Ishikawa (cell line): ENCODE measurements around the gene ACYP2.
A peak's percentile ranks its signal among the peaks of the same experiment; 100 is the strongest.

Experiments used
- CEBPB ChIP-seq: IDR thresholded peaks from 2 replicates; pipeline ENCODE4 v1.6.1; 2012
- CREB1 ChIP-seq: IDR thresholded peaks from 2 replicates; pipeline ENCODE4 v1.6.1; 2012; ENCODE audit warnings: low read depth
- EGR1 ChIP-seq: IDR thresholded peaks from 2 replicates; pipeline ENCODE4 v1.6.1; 2012
- EP300 ChIP-seq: IDR thresholded peaks from 2 replicates; pipeline ENCODE4 v1.6.1; 2012; ENCODE audit warnings: borderline replicate concordance
- FOXM1 ChIP-seq: IDR thresholded peaks from 2 replicates; pipeline ENCODE4 v1.6.1; 2012; ENCODE audit warnings: low read depth, borderline replicate concordance
- NFIC ChIP-seq: IDR thresholded peaks from 2 replicates; pipeline ENCODE4 v1.6.1; 2012
- RAD21 ChIP-seq: IDR thresholded peaks from 2 replicates; pipeline ENCODE4 v1.6.1; 2012; ENCODE audit warnings: low read depth
- TAF1 ChIP-seq: IDR thresholded peaks from 2 replicates; pipeline ENCODE4 v1.6.1; 2012; ENCODE audit warnings: low read depth, mild to moderate bottlenecking
- TCF12 ChIP-seq: IDR thresholded peaks from 2 replicates; pipeline ENCODE4 v1.6.1; 2012; ENCODE audit warnings: low read depth
- TEAD4 ChIP-seq: IDR thresholded peaks from 2 replicates; pipeline ENCODE4 v1.6.1; 2012
- YY1 ChIP-seq: IDR thresholded peaks from 2 replicates; pipeline ENCODE4 v1.6.1; 2012; ENCODE audit warnings: low read depth
- ZBTB7A ChIP-seq: IDR thresholded peaks from 2 replicates; pipeline ENCODE4 v1.6.1; 2012; ENCODE audit warnings: low read depth
- TF ChIP-seq, protein P1 (sequence below): IDR thresholded peaks from 2 replicates; pipeline ENCODE4 v1.6.1; 2012
- TF ChIP-seq, protein P2 (sequence below): IDR thresholded peaks from 2 replicates; pipeline ENCODE4 v1.6.1; 2012
- TF ChIP-seq, protein P3 (sequence below): IDR thresholded peaks from 2 replicates; pipeline ENCODE4 v1.6.1; 2012; ENCODE audit warnings: low read depth, mild to moderate bottlenecking

Gene ACYP2

DNA sequence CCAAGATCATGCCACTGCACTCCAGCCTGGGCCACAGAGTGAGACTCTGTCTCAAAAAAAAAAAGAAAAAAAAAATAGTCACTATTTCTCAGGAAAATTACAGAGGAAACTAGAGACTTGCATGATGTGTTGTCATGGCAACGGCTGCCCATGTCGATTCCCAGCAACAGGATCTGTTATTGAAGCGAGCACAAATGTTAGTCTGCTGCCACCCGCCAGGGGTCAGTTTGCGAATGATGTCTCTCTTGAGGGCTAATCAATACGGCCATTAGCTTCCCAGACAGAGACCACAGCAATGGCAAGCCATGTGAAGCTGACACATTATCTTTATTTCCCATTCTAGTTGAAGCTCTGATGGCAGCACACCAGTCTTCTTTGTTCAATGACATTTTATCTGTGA is 32.4 kb upstream of the ACYP2 start:
- TF ChIP-seq, protein P1, sequence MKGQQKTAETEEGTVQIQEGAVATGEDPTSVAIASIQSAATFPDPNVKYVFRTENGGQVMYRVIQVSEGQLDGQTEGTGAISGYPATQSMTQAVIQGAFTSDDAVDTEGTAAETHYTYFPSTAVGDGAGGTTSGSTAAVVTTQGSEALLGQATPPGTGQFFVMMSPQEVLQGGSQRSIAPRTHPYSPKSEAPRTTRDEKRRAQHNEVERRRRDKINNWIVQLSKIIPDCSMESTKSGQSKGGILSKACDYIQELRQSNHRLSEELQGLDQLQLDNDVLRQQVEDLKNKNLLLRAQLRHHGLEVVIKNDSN: no peak
- TF ChIP-seq YY1: no peak
- no peak for TF ChIP-seq RAD21
- TF ChIP-seq, protein P2, sequence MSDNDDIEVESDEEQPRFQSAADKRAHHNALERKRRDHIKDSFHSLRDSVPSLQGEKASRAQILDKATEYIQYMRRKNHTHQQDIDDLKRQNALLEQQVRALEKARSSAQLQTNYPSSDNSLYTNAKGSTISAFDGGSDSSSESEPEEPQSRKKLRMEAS: no peak
- TF ChIP-seq EP300: no peak
- TF ChIP-seq ZBTB7A: no peak
- TF ChIP-seq TEAD4: no peak
- TF ChIP-seq TAF1: no peak
- TF ChIP-seq NFIC: no peak
- TF ChIP-seq TCF12: no peak

DNA sequence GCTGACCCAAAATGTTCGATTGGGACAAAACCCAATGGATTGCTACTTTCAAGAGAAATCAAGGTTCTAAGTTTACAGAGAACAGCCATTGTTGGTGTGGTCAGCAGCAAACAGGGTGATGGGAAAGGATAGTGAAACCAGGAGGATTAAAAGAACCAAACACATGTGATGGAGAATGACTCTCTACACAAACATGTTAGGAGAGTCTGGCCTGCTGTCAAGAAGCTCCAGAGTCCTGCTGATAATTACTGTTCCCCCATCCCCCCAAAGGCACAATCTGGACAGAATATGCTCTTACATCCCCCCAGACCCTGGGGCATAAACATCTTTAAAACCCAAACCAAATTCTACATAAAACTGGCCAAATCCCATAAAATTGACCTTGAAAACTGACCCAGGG is 32.0 kb upstream of the ACYP2 start:
- TF ChIP-seq FOXM1: no peak
- no peak for TF ChIP-seq EGR1
- TF ChIP-seq TEAD4: no peak
- TF ChIP-seq CREB1: no peak
- no peak for TF ChIP-seq CEBPB
- no peak for TF ChIP-seq NFIC

DNA sequence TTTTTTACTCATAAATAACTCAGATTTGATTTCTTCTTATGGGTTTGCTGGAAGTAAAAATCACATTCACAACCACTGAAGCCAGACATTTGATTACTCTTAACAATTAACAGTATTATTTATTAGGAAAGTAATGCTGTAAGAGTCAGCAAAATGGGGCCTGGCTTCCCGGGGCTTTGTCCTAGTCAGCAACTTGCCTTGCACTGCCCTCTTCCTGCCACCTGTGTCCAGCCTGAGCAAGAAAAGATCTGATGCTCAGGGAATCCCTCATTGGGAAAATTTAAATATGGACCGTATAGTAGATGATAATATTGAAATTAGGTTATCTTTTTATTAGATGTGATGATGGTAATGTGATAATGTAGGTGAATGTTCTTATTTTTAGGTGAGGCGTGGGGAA is 30.8 kb upstream of the ACYP2 start:
- TF ChIP-seq ZBTB7A: no peak
- TF ChIP-seq NFIC: no peak
- TF ChIP-seq TCF12: no peak
- peak; percentile 47; the same call in 1 of the 2 replicates for TF ChIP-seq RAD21
- TF ChIP-seq CEBPB: no peak

DNA sequence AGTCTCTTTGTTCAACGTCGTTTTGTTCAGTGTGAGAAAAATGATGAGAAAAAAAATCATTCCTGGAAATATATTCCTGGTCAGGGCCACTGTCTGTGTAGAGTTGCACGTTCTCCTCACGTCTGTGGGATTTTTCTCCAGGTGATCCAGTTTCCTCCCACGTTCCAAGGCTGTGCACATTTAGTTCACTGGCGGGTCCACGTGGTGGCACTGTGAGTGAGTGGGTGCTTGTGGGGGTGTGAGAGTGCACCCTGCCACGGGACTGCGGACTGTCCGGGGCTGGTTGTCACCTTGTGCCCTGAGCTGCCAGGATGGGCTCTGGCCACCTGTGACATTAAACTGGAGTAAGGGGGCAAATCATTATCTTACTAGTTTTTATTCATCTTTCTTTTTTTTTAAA is 30.3 kb upstream of the ACYP2 start:
- TF ChIP-seq TEAD4 (no peak), FOXM1 (no peak), TCF12 (no peak), RAD21 (no peak), NFIC (no peak), CREB1 (no peak), CEBPB (no peak), TAF1 (no peak), YY1 (no peak), EGR1 (no peak), ZBTB7A (no peak), EP300 (no peak)
- TF ChIP-seq, protein P2: no peak
- TF ChIP-seq, protein P3, sequence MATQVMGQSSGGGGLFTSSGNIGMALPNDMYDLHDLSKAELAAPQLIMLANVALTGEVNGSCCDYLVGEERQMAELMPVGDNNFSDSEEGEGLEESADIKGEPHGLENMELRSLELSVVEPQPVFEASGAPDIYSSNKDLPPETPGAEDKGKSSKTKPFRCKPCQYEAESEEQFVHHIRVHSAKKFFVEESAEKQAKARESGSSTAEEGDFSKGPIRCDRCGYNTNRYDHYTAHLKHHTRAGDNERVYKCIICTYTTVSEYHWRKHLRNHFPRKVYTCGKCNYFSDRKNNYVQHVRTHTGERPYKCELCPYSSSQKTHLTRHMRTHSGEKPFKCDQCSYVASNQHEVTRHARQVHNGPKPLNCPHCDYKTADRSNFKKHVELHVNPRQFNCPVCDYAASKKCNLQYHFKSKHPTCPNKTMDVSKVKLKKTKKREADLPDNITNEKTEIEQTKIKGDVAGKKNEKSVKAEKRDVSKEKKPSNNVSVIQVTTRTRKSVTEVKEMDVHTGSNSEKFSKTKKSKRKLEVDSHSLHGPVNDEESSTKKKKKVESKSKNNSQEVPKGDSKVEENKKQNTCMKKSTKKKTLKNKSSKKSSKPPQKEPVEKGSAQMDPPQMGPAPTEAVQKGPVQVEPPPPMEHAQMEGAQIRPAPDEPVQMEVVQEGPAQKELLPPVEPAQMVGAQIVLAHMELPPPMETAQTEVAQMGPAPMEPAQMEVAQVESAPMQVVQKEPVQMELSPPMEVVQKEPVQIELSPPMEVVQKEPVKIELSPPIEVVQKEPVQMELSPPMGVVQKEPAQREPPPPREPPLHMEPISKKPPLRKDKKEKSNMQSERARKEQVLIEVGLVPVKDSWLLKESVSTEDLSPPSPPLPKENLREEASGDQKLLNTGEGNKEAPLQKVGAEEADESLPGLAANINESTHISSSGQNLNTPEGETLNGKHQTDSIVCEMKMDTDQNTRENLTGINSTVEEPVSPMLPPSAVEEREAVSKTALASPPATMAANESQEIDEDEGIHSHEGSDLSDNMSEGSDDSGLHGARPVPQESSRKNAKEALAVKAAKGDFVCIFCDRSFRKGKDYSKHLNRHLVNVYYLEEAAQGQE: no peak
- TF ChIP-seq, protein P1: no peak

DNA sequence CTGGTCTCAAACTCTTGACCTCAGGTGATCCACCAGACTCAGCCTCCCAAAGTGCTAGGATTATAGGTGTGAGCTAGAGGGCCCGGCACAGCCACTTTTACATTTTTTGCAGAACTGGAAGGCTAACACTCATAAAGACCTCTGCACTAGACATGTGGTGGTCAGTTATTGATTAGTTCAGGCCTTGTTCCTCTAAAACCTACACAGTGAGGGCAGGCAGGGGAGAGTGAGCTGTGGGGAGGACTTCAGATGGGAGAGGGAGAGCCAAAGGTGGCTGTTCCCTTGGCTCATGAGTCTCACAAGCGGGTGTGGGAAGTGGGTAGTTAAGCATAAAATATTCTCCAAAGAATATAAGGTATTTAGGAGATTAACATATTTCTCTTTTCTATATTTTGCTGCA is 29.3 kb upstream of the ACYP2 start:
- TF ChIP-seq, protein P2: no peak
- TF ChIP-seq TCF12 (no peak), ZBTB7A (no peak), FOXM1 (no peak), YY1 (no peak), EGR1 (no peak)

DNA sequence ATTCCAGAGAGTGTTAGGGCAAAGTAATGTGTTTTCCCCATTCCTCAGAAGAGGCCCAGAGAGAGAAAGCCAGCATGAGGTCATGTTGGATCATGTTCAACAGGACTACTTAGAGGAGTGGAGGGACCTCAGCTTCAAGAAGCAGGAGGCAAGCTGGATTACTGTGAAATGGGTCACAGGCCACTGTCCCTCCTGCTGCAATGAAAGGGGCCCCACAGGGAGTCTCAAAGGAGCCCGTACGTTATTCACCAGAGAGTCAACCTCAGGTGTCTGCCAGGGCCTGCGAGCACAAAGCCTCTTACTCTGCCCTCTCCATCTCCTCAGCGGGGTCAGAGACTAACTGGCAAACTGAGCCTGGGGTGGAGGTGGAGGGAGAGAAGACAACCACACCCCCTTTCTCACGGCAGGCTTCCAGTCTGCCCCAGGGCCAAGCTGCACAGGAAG is 27.2 kb upstream of the ACYP2 start:
- TF ChIP-seq TEAD4 (no peak), NFIC (no peak), TAF1 (no peak), YY1 (no peak), EP300 (no peak), TCF12 (no peak), ZBTB7A (no peak), FOXM1 (no peak), CEBPB (no peak), EGR1 (no peak), CREB1 (no peak), RAD21 (no peak)
- TF ChIP-seq, protein P2: no peak
- TF ChIP-seq, protein P3: no peak
- TF ChIP-seq, protein P1: no peak
